Activated CD8-positive, alpha-beta memory T cell treated with anti-CD3 and anti-CD28 coated beads for 1 hour (primary cell): Measurements from ENCODE around the gene EN1.

Experiments used
- DNase-seq, 2 donors: peaks; one replicate each; pipeline ENCODE4 v3.0.0-alpha.2; 2020; ENCODE audit warnings: low read depth in 1 of 2; ENCODE audit errors: extremely low read depth in 1 of 2

The EN1 gene

DNA sequence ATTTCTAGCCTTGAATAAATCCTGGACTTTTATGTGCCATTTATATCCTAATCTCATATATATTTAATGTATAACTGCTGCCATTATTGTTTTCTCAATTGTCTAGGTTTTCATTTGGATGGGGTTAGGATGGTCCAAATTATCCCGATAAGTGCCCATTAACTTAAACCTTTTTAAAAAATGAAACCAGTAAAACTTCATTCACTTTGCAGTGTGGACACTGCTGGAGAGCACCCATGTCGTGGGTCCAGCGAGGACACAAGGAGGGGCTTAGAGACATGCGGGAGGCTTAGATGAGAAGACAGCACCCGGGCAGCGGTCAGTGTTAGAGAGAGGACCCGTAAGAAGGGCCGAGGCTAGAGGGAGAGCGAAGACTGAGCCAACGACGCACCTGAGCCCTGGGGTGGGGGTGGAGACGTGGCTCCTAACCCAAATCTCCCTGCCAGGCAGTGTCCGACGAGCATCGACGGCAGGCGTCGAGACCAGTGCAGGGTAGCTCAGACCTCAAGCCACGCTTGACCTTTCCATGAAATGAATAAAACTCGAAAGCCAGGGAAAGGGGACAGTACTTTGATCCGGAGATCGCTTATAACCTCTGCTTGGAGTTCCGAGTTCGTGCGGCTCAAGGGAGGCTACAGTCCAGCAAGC is 9.0 kb upstream of the EN1 start:
- DNase-seq: no peak

DNA sequence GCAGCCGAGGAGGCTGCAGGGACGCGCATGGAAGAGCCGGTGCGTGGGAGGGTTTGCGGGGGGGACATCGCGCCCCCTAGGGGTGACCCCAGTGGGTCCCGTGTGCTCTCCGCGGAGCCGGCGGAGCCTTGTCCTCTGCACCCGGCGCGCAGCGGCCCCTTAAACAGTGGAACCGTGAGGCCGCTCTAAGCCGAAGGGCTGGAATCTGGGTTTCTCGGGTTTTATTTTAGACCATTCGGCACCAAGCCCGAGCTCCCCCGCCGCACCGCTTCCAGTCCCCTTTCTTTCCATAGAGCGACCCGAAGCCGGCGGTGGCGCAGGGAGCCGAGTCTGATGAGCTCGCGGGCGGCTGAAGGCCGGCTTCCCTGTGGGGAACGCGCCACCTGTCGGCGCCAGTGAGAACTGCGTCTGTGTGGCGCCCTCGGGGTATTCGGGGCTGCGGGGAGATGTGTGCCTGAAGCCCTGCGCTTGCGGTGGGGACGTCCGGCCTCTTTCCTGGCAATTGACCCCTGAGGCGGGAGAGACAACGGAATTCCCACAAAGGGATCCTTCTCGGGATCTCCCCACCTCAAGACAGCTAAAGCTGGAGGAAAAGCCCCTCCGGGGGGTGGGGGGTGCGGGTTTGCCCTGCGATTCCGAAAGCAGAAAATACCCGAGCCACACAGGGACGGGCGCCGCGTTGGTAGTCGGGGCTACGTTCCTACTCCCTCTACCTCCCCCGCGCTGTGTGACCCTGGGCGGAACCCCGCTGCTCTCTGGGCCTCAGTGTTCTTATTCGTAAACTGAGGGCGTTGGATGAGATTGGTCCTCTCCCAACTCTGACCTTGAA is 8.2 kb upstream of the EN1 start:
- DNase-seq: peak; percentile 29 to 69

DNA sequence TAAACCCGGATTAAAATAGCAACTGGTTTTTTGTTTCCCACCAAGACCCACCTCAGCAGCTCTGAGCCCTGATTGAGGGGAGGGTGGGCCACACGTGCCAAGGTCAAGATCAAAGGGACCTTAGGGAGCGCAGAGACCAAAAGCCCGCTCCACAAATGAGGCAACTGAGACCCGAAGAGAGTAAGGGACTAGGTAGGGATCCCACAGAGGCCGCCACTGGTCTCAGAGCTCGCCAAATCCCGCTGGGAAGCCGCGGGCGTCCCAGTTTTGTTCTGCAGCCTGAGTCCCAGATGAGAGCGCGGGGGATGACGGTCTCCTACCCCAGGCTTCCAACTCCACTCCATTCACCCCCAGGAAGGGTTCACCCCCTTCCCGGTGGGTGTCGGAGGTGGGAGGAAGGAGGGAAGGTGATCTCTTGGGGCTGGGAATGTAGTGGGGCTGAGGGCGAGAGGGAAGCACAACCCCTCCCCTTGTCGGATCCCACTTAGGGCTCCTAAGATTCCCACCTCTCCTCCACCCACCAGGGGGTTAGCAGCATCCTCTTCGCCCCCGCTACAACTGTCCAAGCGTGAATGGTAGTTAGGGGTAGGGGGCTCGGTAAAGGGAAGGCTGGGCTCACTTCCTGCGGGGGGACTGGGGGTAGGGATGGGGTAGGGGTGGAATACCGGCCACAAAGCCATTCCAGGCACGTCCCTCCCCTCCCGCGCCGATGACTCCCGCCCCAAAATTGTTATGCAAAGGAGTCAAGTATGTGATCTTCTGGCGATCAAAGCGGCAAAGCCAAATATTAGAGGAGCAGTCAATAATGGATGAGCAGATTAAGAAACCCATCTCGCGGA is 7.3 kb upstream of the EN1 start:
- DNase-seq: no peak

DNA sequence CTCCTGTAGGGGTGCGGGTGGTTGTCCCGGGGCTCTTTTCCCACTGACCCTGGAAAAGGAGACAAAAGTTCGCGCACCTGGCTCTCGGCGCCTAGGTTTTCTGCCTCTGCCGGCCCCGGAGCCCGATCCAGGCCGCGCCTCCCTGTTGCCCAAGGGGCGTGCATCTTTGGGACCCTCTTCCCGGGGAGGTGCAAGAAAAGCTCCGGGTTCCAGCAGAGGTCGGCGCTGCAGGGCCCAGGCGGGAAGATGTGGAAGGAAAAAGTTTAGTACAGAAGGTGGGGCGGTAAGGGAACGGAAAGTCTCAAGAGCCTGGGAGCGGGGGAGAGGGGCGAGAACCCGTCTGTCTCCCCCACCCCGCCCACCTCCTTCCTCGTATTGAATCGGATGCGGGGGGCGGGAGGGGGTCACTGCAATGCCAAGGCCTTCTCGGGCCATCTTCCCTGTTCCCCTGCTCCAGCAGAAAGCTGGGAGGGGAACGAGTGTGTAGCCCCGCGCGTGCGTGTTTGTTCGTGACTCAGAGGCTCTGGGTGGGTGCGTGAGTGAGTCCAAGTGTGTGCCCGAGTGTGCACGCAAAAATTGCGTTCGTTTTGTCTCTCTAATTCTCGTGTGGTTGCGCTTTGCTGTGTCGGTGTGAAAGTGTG is 6.3 kb upstream of the EN1 start:
- no peak for DNase-seq

DNA sequence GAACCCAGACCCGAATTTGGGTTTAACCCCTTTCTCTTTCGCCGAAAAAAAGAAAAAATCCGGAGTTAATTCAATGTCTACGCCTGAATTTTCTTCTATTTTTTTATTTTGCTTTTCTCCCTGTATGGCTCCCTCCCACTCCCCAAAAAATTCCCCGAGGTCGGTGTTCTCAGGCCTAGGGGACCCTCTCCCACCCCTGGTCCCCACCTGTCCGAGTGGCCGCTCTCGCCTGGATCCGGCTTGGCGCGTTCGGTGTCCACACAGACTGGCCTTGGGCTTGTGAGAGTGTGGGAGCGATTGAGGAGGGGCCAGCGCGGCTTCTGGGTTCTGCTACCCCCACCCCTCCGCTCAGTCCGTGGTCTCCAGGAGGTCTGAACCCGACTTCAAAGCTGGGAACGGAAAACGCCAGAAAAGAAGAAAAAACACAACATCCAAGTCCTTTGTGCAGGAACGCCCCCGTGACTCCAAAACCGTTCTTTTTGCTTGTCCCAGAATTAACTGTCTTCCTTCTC is 5.7 kb upstream of the EN1 start:
- DNase-seq: no peak

DNA sequence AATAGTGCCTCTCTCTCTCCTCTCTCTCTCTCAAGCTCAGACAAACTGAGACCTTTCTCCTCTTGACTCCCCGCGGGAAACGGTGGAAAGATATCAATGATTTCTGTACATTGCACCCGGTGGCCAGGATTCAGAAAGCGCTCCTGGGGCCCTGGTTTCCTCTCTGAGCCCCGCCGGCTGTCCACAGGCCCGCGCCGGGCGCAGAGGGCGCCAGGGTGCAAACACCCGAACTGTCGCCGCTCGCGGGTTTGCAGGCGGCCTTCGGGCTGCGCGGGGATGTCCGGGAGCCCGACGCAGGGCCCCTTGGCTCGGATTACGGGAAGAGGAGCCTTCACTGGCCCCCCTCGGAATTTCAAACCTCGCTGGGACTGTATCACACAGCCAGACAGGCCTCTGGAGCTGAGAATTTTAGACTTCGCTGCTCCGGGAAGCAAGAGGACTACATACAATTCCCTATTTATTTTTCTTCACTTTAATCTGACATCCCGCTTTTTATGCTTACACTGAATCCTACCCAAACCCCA is 5.2 kb upstream of the EN1 start:
- no peak for DNase-seq

DNA sequence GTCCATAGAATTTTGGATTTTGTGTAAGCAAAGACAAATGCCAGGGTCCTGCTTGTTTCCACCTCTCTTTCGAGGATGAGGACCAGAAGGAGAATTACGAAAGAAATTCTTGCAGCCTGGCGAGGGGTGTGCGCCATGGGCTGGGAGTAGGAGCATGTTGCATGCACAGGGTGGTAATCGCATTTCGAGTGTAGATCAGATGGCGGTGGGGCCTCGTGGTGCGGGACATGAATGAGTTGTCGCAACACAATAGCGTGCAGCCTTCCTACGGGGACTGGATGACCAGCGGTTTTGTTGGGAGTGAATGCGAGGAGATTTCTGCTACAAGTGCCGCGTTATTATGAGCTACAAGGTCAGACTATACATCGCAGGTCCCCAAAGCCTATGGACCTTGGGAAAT is 4.2 kb upstream of the EN1 start:
- DNase-seq: no peak

DNA sequence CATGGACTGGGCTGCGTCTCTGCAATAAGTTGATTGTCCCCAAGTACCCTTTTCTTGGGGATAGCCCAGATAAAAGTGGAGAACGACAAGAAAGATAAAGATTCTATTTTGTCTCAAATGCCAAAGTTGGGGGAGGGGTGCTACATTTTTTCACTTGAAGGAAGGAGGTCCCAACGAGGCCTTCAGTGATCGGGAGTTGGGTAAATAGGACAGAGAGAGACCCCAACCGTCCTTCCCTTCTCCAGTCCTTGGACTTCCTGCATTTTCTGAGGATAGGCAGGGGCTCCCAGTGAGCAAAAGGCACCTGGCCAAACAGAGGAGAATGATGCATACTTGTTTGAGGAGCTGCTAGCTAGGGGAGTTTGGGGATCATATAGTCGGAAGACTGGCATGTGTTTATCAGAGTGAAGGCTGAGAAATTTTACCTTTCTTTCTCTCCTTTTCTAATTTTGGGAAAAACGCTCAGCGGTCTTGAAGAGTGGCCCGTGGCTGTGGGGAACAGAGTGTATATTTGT is 3.5 kb upstream of the EN1 start:
- no peak for DNase-seq

DNA sequence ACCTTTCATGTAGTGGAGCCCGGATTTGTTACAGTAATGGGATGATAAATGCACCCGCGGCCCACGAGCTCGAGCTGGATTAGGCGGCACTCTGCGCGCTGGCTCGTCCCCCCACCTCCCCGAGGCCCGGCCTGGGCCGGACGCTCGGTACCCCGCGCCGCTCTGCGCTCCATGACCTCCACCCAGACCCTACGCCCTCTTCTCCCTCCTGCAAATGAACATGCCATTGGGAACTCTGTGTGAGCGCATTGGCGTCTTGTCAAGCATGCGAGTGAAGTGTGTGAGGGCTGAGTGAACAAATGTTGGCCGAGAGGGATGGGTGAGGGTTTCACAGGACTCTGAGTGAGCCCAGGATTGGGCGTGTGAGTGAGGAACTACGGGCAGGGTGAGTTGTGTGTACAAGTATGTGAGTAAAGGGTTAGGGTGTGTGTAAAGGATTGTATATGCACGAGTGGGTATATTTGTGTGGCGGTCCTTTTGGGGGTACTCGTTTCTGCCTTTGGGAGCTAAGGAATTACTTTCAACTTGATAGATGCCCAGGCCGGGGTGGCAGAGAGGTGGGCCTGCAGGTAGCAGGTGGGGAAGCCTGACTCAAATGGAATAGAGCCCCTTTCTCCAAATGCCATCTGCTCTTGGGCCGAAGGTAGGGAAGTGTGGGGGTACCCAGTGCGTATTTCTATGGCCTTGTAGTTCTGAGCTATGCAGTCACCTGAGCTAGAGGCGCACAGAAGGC is 2.9 kb upstream of the EN1 start:
- DNase-seq: no peak

DNA sequence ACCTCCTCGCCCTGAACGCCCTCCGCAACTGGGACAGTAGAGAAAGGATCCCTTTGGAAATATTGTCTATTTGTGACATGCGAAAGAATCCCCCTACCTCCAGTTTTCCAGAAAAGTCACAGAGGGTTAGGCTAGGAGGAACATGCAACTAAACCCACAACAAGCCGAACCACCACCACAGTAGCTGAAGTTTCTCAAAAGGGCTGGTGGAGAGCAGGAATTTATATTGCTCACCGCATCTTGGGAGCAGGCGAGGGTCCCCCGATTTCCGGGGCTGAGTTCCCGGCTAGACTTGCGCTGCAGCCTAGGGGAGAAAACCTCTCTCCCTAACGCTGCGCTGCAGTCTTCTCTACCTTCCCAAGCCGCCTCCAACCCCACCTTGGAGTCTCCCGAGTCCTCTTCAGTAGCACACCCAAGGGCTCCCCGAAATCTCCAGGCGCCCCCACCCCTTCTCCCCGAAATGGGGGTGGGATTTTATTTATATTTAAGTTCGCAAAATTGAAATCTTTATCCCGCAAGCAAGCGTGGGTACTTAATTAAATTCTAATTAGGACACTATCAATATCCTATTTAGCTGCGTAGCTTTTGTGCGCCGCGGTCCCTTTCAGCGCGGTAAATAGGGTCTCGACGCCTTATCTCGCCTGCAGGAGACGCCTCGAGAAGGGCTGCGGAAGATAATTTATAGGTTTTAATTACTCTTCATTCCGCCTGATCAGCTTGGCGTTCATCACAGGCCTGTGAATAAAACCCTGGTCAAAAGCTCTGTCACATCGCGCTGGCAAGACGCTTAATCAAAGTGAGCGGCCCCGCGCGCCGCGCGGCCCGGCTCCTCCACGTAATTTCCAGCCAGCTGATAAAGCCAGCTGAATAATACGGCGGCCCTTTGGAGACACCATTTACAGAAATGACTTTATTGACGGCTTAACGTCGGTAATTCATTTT is 2.0 kb upstream of the EN1 start:
- no peak for DNase-seq

DNA sequence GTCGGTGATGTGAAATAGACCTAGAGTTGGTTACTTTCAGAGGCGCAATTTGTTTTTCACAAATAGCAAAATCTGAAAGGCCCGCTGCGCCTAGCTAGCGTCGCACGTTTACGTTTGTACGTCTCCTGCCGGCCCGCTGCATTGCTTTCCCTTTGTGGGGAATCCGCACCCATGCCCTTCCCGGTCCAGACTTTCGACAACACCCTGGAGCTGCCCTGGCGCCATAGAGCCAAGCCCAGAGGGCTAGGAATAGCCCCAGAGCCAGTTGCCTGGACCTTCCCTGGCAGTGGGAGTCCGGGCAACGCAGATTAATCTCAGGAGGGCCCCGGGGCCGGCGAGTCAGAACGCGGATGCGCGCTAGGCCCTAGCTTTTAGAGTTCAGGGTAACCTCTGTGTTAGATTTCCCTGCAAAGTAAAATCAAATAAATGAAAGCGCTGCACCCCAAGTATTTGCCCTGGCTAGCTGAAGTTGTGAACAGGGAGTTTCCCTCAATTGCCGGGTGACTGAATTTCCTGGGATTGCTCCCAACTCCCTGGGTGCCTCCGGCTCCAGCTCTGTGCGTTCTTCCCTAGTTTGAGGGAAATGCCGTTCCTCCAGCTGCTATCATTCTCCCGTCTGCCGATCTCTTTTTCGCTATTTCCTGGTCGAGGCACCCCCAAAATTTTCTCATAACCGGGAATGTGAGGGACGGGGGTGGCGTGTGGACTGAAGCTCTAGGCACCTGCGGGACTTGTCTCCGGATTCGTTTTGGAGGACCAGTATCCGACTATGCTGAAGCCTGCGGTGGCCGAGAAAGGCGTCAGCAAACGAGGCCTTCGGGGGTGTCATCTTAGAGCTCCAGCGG is 1.2 kb upstream of the EN1 start:
- no peak for DNase-seq

DNA sequence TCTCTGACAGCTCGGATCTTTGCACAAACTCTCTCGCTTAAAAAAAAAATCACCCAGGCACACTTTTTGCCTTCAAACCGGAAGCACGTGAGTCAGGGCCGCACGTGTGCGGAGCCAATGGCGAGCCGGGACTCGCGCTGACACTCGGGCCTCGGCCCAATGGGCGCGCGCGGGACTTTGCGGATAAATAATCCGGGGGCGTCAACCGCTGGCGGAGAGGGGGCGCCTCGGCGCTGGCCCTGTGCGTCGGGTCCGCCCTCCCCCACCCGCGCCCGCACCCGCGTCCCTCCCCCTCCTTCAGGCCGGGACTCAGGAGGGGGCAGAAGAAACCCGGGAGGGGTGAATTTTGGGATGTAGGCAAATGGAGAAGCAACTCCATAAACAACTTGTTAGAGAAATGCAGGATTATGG is 319 bp upstream of the EN1 start:
- no peak for DNase-seq

DNA sequence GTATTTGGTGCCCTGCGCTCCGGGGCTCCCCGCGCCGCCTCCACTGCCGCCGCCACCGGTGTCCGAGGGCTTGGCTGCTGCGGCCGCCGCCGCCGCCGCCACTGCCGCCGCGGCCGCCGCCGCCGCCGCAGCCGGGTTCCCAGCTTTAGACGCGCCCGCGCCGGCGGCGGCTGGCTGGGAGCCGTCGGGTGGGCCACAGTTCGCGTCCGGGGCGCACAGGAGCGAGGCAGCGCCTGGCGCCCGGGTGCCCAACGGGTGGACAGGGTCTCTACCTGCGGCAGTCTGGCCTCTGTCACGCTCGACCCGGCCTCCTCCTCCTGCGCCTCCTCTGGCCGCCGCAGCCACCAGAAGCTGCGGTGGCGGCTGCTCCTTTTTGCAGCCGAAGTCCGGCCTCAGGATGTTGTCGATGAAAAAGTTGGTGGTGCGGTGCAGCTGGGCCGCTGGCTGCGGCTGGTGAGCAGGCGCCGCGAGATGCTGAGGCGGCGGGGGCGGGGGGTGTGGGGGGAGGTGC is 951 bp downstream of the EN1 start:
- DNase-seq: no peak

DNA sequence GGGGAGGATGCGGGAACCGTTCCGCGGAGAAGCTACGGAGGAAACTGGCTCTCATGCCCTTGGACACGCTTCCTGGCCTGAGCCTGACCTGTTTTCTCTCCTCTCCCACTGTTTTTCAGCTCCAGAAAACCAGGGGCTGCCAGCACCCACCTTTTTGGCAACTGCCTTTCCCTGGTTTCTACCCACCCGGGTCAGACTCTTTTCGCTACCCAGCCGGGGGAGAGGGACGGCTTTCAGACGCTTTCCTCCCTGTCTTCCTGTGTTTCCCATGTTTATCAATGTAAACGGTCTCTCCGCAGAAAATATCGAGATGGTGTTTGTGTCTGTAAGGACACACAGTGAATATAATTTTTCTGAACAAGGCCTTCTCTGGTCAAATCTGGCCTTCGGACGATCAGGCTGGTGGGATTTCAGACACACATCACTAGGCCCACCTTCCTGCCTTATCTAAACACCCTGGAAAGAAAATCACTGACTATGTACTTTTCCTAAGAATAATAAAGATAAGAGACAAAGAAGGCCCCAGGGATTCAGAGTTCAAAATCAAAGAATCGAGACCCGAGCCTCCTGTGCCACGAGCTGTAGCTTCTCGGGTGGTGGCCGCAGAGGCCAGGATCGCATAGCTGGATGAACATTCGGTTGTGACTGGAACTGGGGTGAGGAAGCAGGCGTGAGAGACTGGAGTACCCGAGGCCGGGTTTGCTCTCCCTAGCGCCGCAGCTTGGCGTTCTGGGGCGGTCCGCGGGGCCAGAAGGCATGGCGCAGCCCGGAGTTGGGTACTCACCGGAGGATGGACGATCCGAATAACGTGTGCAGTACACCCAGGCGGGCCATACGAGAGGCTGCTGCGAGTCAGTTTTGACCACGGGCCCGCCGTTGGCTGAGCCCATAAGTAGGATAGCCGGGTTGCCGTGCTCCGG is 1.7 kb downstream of the EN1 start:
- DNase-seq: no peak

DNA sequence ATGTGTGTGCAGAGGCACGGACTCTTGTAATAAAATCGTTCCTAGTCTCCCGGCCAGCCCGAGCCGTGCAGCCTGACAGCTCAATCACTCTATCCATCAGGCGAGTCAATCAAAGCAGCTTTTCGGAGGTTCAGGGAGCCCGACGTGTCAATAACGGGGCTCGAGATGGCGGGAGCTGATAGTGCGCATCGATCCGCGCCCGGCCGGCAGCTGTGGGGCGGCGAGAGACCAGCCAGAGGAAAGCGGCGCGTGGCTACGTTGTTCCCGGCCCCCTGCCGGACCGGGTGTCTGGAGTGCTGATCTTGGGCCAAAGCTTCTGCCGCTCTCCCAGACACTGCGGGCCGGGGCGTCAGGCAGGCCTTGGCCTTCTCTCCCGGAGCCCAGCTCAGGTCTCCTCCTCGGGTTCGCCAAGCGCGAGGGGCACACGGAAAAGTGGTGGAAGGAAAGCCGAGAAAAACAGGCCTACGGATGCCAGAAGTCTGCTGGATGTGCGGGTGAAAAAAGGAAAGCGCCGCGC is 2.4 kb downstream of the EN1 start:
- no peak for DNase-seq

DNA sequence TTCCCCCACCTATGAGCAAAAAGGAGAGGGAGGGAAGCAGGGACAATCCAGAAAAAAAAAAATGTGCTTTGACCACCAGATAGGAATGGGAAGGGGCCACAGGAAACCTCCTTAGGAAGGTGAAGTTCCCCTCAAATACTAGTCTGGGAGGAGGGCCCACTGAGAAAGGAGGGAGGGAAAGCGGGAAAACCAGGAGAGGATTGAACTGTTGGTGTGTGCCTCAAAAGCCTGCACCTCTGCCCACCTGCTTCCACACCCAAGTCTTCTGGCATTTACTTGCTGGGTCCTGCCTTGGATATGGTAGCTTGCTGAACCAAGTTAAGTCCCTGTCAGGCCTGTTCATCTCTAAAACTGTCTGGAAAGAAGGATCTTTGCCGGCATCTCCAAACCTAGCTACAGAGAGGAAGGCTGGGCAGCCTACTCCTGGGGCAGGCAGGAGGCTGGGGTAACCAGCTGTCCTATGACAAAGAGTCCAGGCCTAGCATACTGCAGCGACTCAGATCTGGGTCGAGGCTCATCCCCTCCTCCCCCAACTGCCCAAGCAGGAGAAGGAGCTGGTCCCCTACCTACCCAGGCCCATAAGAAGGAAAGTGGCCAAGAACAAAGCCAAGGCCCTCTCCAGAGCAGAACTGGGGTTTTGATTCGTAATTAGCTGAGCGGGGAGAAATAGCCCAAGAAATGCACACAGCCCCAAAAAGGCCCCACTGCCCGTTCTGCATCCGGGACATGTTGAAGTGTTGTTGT is 3.0 kb downstream of the EN1 start:
- no peak for DNase-seq
